ENCODE data around the gene SLC66A1. TPM values are rescaled to one million over a fixed set of nuclear protein-coding genes. Genes with fewer than 3 reads are reported as not detected.

SLC66A1 gene
- total and polyA plus RNA-seq, 2 of the 13 experiments (the other 11 are each of a cell fraction or from before 2014, with no cell fraction given) = 15.4 to 18.9 TPM

GRCh38 chr1:19319196-19319595, 7.1 kb downstream of the SLC66A1 start:
- CTCF ChIA-PET (ENCODE audit: low intra/inter-chr PET ratio, low total read pairs) = no interaction called here
- FAIRE-seq = no peak
- WGBS (ENCODE audit: low lambda C conversion rate) = 94% methylated on average over 3 of the region's 3 CpGs
- Histone ChIP-seq H3K27me3 (ENCODE audit: control insufficient read depth in 1 of 2, insufficient read depth in 2 of 2, low read length in 2 of 2) (no peaks in the 10 kb centered on the region), H3K27ac (ENCODE audit: extremely low read length, insufficient read depth, low read length) (no peak overlapping the region), H3K4me3 (replicated peaks in 1 of 3; ENCODE audit: insufficient read depth in 1 of 3, low read depth in 2 of 3, low read length in 3 of 3) (no peak overlapping the region), H3K4me1 (ENCODE audit: insufficient read depth, low read length) (peaks cover 20% of the 10 kb centered on the region), H3K9me3 (ENCODE audit: low read length) (no peaks in the 10 kb centered on the region), H3K36me3 (replicated peaks in 1 of 2; ENCODE audit: control insufficient read depth in 1 of 2, insufficient read depth in 2 of 2, low read length in 2 of 2) (peaks cover 5 to 33% of the 10 kb centered on the region in 2 experiments; a peak in 3 of 5 replicates), H3K4me2 (ENCODE audit: low read depth, low read length) (no peak overlapping the region), H4K20me1 (ENCODE audit: insufficient read depth, low read length) (no peaks in the 10 kb centered on the region), H3K9ac (ENCODE audit: insufficient read depth, low read depth, low read length) (no peak overlapping the region), H2AFZ (ENCODE audit: low read length) (no peak overlapping the region), H3K79me2 (ENCODE audit: insufficient read depth, low read length) (no peaks in the 10 kb centered on the region)
- POLR2A ChIA-PET = no interaction called here
- ATAC-seq = no peak
- intact Hi-C loops (cut with micrococcal nuclease; ENCODE audit: unreplicated experiment) (no loop called here), in situ Hi-C loops (cut with HindIII; ENCODE audit: extremely low pct_ligation_motif_present, low pct_unique_long_range_greater_than_20kb) (no loop called here)
- DNase-seq (ENCODE audit: low spot score) = no peak
- BruUV-seq (replicated peaks) = no TSS peak
- TF ChIP-seq NONO (IDR thresholded peaks at IDR 0.05) (no peak), NONO (CRISPR knock-in tag; conservative IDR thresholded peaks at IDR 0.05) (no peak), ZNF678 (CRISPR knock-in tag; IDR thresholded peaks at IDR 0.05) (no peak), ZNF572 (CRISPR knock-in tag; IDR thresholded peaks at IDR 0.05) (no peak), ZNF280D (CRISPR knock-in tag; IDR thresholded peaks at IDR 0.05) (no peak), TBL1XR1 (IDR thresholded peaks at IDR 0.05; ENCODE audit: borderline replicate concordance, low read length, partially characterized antibody) (no peak), ZFP62 (CRISPR knock-in tag; IDR thresholded peaks at IDR 0.05) (no peak), SIN3B (IDR thresholded peaks at IDR 0.05; ENCODE audit: low read length) (no peak), LBX2 (CRISPR knock-in tag; IDR thresholded peaks at IDR 0.05; ENCODE audit: borderline replicate concordance) (no peak)
- TF ChIP-seq, protein P1, sequence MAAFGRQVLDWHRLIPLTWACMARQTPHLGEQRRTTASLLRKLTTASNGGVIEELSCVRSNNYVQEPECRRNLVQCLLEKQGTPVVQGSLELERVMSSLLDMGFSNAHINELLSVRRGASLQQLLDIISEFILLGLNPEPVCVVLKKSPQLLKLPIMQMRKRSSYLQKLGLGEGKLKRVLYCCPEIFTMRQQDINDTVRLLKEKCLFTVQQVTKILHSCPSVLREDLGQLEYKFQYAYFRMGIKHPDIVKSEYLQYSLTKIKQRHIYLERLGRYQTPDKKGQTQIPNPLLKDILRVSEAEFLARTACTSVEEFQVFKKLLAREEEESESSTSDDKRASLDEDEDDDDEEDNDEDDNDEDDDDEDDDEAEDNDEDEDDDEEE (CRISPR knock-in tag; IDR thresholded peaks at IDR 0.05) = no peak
- TF ChIP-seq, protein P2, sequence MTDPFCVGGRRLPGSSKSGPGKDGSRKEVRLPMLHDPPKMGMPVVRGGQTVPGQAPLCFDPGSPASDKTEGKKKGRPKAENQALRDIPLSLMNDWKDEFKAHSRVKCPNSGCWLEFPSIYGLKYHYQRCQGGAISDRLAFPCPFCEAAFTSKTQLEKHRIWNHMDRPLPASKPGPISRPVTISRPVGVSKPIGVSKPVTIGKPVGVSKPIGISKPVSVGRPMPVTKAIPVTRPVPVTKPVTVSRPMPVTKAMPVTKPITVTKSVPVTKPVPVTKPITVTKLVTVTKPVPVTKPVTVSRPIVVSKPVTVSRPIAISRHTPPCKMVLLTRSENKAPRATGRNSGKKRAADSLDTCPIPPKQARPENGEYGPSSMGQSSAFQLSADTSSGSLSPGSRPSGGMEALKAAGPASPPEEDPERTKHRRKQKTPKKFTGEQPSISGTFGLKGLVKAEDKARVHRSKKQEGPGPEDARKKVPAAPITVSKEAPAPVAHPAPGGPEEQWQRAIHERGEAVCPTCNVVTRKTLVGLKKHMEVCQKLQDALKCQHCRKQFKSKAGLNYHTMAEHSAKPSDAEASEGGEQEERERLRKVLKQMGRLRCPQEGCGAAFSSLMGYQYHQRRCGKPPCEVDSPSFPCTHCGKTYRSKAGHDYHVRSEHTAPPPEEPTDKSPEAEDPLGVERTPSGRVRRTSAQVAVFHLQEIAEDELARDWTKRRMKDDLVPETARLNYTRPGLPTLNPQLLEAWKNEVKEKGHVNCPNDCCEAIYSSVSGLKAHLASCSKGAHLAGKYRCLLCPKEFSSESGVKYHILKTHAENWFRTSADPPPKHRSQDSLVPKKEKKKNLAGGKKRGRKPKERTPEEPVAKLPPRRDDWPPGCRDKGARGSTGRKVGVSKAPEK (CRISPR knock-in tag; IDR thresholded peaks at IDR 0.05; ENCODE audit: borderline replicate concordance) = no peak
- TF ChIP-seq, protein P3, sequence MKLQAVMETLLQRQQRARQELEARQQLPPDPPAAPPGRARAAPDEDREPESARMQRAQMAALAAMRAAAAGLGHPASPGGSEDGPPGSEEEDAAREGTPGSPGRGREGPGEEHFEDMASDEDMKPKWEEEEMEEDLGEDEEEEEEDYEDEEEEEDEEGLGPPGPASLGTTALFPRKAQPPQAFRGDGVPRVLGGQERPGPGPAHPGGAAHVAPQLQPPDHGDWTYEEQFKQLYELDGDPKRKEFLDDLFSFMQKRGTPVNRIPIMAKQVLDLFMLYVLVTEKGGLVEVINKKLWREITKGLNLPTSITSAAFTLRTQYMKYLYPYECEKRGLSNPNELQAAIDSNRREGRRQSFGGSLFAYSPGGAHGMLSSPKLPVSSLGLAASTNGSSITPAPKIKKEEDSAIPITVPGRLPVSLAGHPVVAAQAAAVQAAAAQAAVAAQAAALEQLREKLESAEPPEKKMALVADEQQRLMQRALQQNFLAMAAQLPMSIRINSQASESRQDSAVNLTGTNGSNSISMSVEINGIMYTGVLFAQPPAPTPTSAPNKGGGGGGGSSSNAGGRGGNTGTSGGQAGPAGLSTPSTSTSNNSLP (IDR thresholded peaks at IDR 0.05; ENCODE audit: low read depth, low read length) = no peak
- TF ChIP-seq, protein P4, sequence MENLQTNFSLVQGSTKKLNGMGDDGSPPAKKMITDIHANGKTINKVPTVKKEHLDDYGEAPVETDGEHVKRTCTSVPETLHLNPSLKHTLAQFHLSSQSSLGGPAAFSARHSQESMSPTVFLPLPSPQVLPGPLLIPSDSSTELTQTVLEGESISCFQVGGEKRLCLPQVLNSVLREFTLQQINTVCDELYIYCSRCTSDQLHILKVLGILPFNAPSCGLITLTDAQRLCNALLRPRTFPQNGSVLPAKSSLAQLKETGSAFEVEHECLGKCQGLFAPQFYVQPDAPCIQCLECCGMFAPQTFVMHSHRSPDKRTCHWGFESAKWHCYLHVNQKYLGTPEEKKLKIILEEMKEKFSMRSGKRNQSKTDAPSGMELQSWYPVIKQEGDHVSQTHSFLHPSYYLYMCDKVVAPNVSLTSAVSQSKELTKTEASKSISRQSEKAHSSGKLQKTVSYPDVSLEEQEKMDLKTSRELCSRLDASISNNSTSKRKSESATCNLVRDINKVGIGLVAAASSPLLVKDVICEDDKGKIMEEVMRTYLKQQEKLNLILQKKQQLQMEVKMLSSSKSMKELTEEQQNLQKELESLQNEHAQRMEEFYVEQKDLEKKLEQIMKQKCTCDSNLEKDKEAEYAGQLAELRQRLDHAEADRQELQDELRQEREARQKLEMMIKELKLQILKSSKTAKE (CRISPR knock-in tag; IDR thresholded peaks at IDR 0.05; ENCODE audit: borderline replicate concordance) = no peak

Data from HepG2 (cell line).